Inferior parietal cortex (tissue), 1 donor: ENCODE results near the gene ABHD17A.

Source experiments
- DNase-seq: peaks from one replicate; pipeline ENCODE4 v3.0.0-alpha.2; 2016; ENCODE audit errors: extremely low spot score

Gene ABHD17A

GRCh38 chr19:1839658-1840540 lies 45.4 kb downstream of the ABHD17A start:
- DNase-seq: no peak

- no peak for DNase-seq
Observed at GRCh38 chr19:1837625-1838105, 47.6 kb downstream of the ABHD17A start.

GRCh38 chr19:1837222-1837565 lies 48.1 kb downstream of the ABHD17A start:
- DNase-seq: no peak

GRCh38 chr19:1836458-1837221 lies 48.7 kb downstream of the ABHD17A start:
- DNase-seq: no peak

GRCh38 chr19:1833540-1833939 lies 51.8 kb downstream of the ABHD17A start:
- no peak for DNase-seq

- no peak for DNase-seq
Observed at GRCh38 chr19:1832046-1832663, 53.1 kb downstream of the ABHD17A start.

GRCh38 chr19:1830978-1831377 lies 54.3 kb downstream of the ABHD17A start:
- no peak for DNase-seq

- no peak for DNase-seq
Observed at GRCh38 chr19:1830568-1830967, 54.7 kb downstream of the ABHD17A start.

- no peak for DNase-seq
Observed at GRCh38 chr19:1829958-1830357, 55.3 kb downstream of the ABHD17A start.

- no peak for DNase-seq
Observed at GRCh38 chr19:1828279-1829238, 56.7 kb downstream of the ABHD17A start.

GRCh38 chr19:1827566-1828278 lies 57.6 kb downstream of the ABHD17A start:
- no peak for DNase-seq
